Adrenal gland (tissue), 12 donors: ENCODE results near the gene SLC9A9. TPM values are rescaled to one million over a fixed set of nuclear protein-coding genes. Genes with fewer than 3 reads are reported as not detected.

Source experiments
- DNase-seq, 7 donors: peaks; one replicate each; pipeline ENCODE4 v3.0.0-alpha.2; 2019 to 2020
- H3K27ac ChIP-seq, 5 donors: fragments of 200-600 bp; sonication (generic) in 4 of 5; 1 replicate in 3 of 5; 2 replicates in 2 of 5; pipeline versions ENCODE4 v1.5.1 to v1.8.0; 2016 to 2020; ENCODE audit warnings: mild to moderate bottlenecking in 1 of 5
- H3K27me3 ChIP-seq: fragments of 200-600 bp; 2 replicates; pipeline ENCODE4 v1.8.0; 2021
- H3K36me3 ChIP-seq, 2 donors: fragments of 200-600 bp; replicated peaks in 1 of 2; 1 replicate in 1 of 2; 2 replicates in 1 of 2; pipeline versions ENCODE4 v1.5.1 to v1.8.0; 2018 to 2022
- H3K4me1 ChIP-seq, 2 donors: fragments of 200-600 bp; replicated peaks in 1 of 2; 1 replicate in 1 of 2; 2 replicates in 1 of 2; pipeline versions ENCODE4 v1.5.1 to v1.8.0; 2018 to 2021
- H3K4me3 ChIP-seq, 4 donors: fragments of 200-600 bp; sonication (generic) in 3 of 4; one replicate each; pipeline ENCODE4 v1.5.1; 2016 to 2018
- H3K9me3 ChIP-seq, 3 donors: fragments of 200-600 bp; sonication (generic) in 1 of 3; replicated peaks in 1 of 3; 1 replicate in 2 of 3; 2 replicates in 1 of 3; pipeline versions ENCODE4 v1.5.1 to v1.8.0; 2016 to 2021
- POLR2A ChIP-seq, 2 donors: fragments of 450-650 bp; IDR thresholded peaks; one replicate each; pipeline ENCODE4 v1.6.1; 2017; ENCODE audit warnings: antibody characterized with exemption in 2 of 2, mild to moderate bottlenecking in 2 of 2, moderate library complexity in 1 of 2
- whole genome bisulfite sequencing, 4 donors: extraction: QIAGEN DNeasy Blood & Tissue Kit in 2 of 4; methylation state at CpG; one replicate each; pipeline versions ENCODE4 v1.1.5 to v1.1.7; 2013 to 2017; 5-methylcytosine and 5-hydroxymethylcytosine counted together
- intact Hi-C, 2 donors: fragments of 100-400 bp; cut with DNase I; formaldehyde crosslinking; loops; one replicate each; pipeline versions ENCODE4 v1.14.1 to v1.15.0; 2022 to 2023
- polyA plus RNA-seq, 3 donors: library from polyadenylated mRNA; stranded (reverse); fragments of 200-250 nt in 2 of 3; fragments of 350-450 nt in 1 of 3; fragmentation: Illumina TruSeq in 1 of 3; extraction: RNeasy Lipid Tissue Mini Kit (QIAGEN cat#74804) in 1 of 3; gene quantifications; one replicate each; pipeline ENCODE4 v1.2.3, GENCODE V29; 2013 to 2014
- total RNA-seq, 9 donors: library from RNA; depleted of rRNA in 4 of 9; stranded (reverse); fragments of >200 nt in 4 of 9; fragments of 120-200 nt in 1 of 9; fragmentation: NEBNext Ultra II Directional in 1 of 9; extraction: Animal tissue kit (Norgen Biotek cat#: 25700) in 1 of 9; gene quantifications; one replicate each; pipeline versions ENCODE4 v1.1.0 to v1.2.4, GENCODE V29; 2013 to 2023
- TF ChIP-seq, protein P1 (sequence below), 6 experiments: fragments of 450-650 bp in 4 of 6; fragments of 200-600 bp in 2 of 6; sonication (generic) in 1 of 6; IDR thresholded peaks; 1 replicate in 5 of 6; 2 replicates in 1 of 6; pipeline versions ENCODE4 v1.5.1 to v1.8.0; 2016 to 2021; ENCODE audit warnings: antibody characterized with exemption in 6 of 6, mild to moderate bottlenecking in 2 of 6, moderate library complexity in 1 of 6
- donor health status: healthy with polysubstance abuse.
- donor health status: Bipolar disorder and iron deficiency.
- donor health status: DM: yes; HTN: yes; CAD: no.
- donor health status: DM: no; HTN: no; CAD: no.
- donor health status: DM: no; HTN: no; CAD: no.
- donor health status: DM: yes; HTN: yes; CAD: no.

SLC9A9 gene
- total and polyA plus RNA-seq, 12 donors, result 4.2 to 23.7 (median 13.5) TPM

DNA sequence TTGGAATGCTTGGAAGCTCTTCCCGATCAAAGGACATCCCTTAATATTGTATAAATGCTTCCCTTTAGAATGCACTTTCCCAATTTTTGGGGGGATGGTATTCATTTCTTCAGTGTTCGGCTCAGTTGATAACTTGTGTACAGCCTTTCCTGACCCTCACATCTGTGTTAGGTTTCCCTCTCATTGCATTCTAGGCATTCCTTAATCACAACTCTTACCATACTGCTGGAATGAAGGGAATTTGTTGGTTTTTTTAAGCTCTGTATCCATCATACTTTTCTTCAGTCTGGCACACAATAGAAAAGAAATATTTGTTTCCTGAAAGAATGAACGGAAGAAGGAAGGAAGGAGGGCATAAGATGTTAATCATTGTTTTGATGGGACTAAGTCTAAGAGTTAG is 609.2 kb downstream of the SLC9A9 start:
- H3K27ac ChIP-seq, result no peak overlapping the region
- WGBS, 4 donors, result 74 to 90% (median 79%) methylated on average over 3 of the region's 3 CpGs
- intact Hi-C loops, result no loop called here
- H3K4me3 ChIP-seq, result no peak overlapping the region
- no peak for TF ChIP-seq POLR2A (IDR thresholded peaks at IDR 0.05)
- TF ChIP-seq, protein P1, sequence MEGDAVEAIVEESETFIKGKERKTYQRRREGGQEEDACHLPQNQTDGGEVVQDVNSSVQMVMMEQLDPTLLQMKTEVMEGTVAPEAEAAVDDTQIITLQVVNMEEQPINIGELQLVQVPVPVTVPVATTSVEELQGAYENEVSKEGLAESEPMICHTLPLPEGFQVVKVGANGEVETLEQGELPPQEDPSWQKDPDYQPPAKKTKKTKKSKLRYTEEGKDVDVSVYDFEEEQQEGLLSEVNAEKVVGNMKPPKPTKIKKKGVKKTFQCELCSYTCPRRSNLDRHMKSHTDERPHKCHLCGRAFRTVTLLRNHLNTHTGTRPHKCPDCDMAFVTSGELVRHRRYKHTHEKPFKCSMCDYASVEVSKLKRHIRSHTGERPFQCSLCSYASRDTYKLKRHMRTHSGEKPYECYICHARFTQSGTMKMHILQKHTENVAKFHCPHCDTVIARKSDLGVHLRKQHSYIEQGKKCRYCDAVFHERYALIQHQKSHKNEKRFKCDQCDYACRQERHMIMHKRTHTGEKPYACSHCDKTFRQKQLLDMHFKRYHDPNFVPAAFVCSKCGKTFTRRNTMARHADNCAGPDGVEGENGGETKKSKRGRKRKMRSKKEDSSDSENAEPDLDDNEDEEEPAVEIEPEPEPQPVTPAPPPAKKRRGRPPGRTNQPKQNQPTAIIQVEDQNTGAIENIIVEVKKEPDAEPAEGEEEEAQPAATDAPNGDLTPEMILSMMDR (IDR thresholded peaks at IDR 0.05), result no peak
- no peaks in the 10 kb centered on the region for H3K36me3 ChIP-seq
- H3K4me1 ChIP-seq, result no peaks in the 10 kb centered on the region
- DNase-seq, result no peak
- H3K27me3 ChIP-seq, result no peaks in the 10 kb centered on the region
- H3K9me3 ChIP-seq, result no peaks in the 10 kb centered on the region

DNA sequence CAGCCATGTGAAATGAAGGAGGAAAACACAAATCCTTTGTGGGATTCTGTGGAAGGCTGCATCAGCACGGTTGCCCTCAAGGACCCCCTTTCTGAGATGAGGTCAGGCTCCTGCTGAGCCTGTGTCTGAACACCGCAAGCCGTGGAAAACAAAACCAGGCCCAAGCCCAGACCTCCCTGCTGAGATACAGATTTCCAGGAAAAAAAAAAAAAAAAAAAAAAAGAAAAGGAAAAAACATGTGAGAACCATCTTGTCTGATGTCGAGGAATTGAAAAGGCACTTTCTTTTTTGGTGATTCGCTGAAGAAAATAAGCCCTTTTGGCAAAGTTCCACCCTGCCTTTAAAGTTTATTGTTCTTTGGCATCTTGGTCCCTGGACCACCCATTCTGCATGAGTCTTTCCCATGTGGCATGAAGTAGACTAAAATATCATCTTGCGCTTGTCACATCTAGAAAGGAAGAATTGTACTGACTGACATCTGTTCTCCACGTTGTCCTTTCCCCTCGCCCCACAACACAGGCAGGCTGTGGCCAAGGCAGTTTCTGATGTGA is 611.1 kb downstream of the SLC9A9 start:
- Histone ChIP-seq H3K9me3 (no peaks in the 10 kb centered on the region), H3K27me3 (no peaks in the 10 kb centered on the region), H3K36me3 (no peaks in the 10 kb centered on the region), H3K27ac (no peak overlapping the region), H3K4me3 (no peak overlapping the region), H3K4me1 (no peaks in the 10 kb centered on the region)
- no peak for DNase-seq
- intact Hi-C loops, result no loop called here
- TF ChIP-seq POLR2A (IDR thresholded peaks at IDR 0.05), result no peak
- TF ChIP-seq, protein P1 (IDR thresholded peaks at IDR 0.05), result no peak
- WGBS, 4 donors, result 64 to 80% (median 72%) methylated on average over 8 of the region's 8 CpGs

DNA sequence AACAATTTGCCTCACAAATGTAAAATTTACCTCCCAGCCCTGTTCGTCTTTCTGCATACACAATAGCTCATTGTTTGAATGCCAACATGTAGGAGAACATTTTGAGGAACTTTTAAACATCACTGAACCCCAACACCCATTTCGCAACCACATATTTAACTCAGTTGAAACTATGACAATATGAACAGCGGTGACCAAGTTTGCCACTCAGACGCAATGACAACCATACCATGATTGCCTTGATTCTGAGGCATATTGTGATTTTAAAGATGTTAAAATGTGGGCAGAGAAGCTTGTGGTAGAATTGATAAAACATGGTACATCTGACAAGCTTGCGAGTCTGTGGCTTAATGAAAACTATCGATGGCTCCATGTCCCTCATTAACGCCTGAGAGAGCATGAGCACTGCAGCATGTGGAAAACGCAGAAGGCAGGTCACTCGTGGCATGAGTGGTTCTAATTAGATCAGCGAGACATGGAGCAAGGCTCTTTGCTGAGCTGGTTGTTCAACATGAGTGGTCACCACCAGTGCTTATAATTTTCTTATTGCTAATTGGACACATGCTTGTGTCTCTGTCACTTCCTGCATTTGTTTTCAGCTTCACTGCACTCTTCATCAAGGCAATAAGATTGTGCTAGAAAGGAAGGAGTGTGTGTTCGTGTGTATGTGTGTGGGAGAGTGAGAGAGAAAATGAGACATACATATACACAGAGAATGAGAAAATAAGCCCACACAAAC is 611.9 kb downstream of the SLC9A9 start:
- intact Hi-C loops, result no loop called here
- no peak for TF ChIP-seq POLR2A (IDR thresholded peaks at IDR 0.05)
- TF ChIP-seq, protein P1 (IDR thresholded peaks at IDR 0.05), result no peak
- no peaks in the 10 kb centered on the region for H3K4me1 ChIP-seq
- no peaks in the 10 kb centered on the region for H3K36me3 ChIP-seq
- no peak overlapping the region for H3K27ac ChIP-seq
- DNase-seq, result no peak
- WGBS, 4 donors, result 81 to 87% (median 84%) methylated on average over 11 of the region's 11 CpGs
- H3K27me3 ChIP-seq, result no peaks in the 10 kb centered on the region
- H3K9me3 ChIP-seq, result no peaks in the 10 kb centered on the region
- H3K4me3 ChIP-seq, result no peak overlapping the region

DNA sequence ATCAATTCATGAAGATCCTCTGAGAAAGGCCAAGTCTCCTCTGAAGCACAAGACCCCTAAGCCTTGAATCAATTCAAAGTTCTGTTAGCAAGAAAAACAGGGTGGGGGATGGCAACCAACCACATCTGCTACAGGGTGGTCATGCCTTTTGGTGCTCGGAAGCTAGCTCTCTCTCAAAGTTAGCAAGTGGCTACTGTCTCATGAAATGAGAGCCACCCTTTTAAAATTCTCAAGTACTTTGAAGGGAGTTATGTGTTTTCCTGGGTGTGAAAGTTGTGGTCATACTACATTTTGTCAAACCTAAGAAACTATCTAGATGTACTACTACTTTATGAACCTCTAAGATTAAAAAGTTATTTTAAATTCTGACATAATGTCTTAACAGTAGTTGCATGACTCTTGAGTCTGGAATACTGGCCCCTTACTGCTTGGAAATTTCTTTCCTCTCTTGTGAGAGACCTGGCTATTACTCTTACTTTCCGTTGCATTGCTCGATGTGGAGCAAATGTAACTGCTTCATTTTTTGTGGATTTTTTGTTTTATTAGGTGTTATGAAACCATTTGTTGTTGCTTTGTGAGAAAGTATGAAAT is 612.6 kb downstream of the SLC9A9 start:
- H3K4me1 ChIP-seq, result no peaks in the 10 kb centered on the region
- WGBS, 4 donors, result 69 to 93% (median 82%) methylated on average over 3 of the region's 3 CpGs
- intact Hi-C loops, result no loop called here
- H3K4me3 ChIP-seq, result no peak overlapping the region
- TF ChIP-seq, protein P1 (IDR thresholded peaks at IDR 0.05), result no peak
- H3K27ac ChIP-seq, result no peak overlapping the region
- no peaks in the 10 kb centered on the region for H3K27me3 ChIP-seq
- DNase-seq, result no peak
- no peaks in the 10 kb centered on the region for H3K36me3 ChIP-seq
- no peaks in the 10 kb centered on the region for H3K9me3 ChIP-seq
